Measurements from ENCODE around the gene FARS2.
A peak's percentile ranks its signal among the peaks of the same experiment; 100 is the strongest.

The FARS2 gene

DNA sequence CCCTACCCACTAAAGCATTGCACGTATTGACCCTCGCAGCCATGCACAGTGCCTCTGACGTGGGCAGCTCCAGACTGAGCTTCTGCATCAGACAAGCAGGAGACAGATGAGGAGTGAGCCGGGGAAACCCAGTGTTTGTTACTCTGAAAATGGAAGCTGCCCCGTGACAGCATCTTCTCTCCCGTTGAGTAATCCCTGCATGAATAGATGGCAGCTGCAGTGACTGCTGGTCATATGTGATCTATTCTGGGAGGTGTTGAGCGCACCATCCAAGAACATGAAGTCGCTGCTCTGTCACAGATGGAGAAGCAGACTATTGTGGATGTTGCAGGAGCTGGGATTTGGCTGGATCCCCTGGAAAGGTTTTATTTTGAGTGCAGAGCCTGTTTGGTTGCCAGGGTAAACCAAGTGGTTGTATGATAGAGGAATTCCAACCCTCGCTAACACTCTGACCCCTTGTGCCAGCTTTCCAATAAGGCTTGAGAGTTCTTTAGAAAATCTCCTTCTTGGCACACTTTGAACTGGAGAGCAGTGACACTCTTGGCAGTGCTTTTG, 503.2 kb downstream of the FARS2 start:
- ATAC-seq = no peak
- no peak overlapping the region for H3K27ac Mint-ChIP-seq

DNA sequence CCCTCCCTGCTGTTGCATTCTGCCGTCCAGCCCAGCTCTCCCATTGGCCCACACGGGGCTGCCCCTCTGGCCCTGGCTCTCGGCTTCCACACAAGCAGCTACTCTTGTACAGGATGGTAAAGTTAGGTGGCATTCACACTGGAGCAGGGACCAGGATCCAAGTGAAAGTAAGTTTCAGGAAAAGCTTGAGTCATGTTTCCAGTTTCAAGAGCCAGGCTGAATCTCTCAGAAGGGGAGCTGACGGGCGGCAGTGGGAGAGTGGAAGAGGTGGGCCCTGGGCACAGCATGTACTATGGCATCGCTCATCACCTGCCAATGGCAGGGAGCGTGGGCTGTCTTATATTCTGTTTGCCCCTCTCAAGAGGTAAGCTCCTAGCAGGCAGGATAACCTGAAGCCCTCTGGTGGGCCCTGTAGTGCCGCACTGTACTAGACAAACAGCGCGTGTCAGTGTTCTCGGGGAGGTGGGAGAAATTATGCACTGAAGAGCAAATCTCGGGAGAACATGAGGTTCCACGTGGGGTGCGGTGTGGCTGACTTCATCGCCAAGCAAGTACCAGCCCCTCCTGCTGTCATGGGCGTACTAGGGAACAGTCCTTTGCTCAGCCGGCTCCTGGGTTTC, 503.9 kb downstream of the FARS2 start:
- H3K4me3 Mint-ChIP-seq = no peak overlapping the region
- peaks cover 5% of the 10 kb centered on the region for H3K4me1 Mint-ChIP-seq
- peaks cover 6% of the 10 kb centered on the region for H3K9me3 Mint-ChIP-seq
- peaks cover 13% of the 10 kb centered on the region for H3K36me3 Mint-ChIP-seq (ENCODE audit: low read depth)
- ATAC-seq (no peak), DNase-seq (no peak)
- no peak overlapping the region for H3K27ac Mint-ChIP-seq
- no peaks in the 10 kb centered on the region for H3K27me3 Mint-ChIP-seq

More for the DNA sequence above, 503.2 kb downstream of the FARS2 start:
- DNase-seq = no peak
- H3K4me1 Mint-ChIP-seq = peaks cover 5% of the 10 kb centered on the region
- no peaks in the 10 kb centered on the region for H3K27me3 Mint-ChIP-seq
- H3K9me3 Mint-ChIP-seq = peaks cover 6% of the 10 kb centered on the region
- peaks cover 13% of the 10 kb centered on the region for H3K36me3 Mint-ChIP-seq (ENCODE audit: low read depth)
- H3K4me3 Mint-ChIP-seq = no peak overlapping the region

DNA sequence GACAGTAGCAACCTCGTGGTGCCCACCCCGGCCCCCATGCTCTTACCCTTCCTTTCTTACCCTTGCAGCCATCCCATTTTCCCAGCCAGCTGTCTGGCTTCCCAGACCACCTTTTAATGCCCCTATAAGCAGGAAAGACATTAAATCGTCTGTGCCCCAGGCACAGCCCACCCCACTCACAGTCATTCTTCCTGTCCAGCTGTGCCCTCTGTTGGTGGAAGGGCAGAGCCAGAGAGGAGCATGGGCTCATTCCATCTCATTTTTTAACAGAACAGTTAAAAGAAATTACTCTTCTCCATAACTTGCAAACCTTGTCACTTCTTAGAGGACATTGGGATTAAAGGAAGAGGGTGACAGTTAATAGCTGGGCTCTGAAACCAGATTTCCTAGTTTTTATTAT, 504.9 kb downstream of the FARS2 start:
- H3K27me3 Mint-ChIP-seq = no peaks in the 10 kb centered on the region
- peaks cover 16% of the 10 kb centered on the region for H3K36me3 Mint-ChIP-seq (ENCODE audit: low read depth)
- no peak overlapping the region for H3K4me3 Mint-ChIP-seq
- no peak for DNase-seq
- ATAC-seq = no peak
- H3K9me3 Mint-ChIP-seq = peaks cover 6% of the 10 kb centered on the region
- peaks cover 5% of the 10 kb centered on the region for H3K4me1 Mint-ChIP-seq
- no peak overlapping the region for H3K27ac Mint-ChIP-seq

DNA sequence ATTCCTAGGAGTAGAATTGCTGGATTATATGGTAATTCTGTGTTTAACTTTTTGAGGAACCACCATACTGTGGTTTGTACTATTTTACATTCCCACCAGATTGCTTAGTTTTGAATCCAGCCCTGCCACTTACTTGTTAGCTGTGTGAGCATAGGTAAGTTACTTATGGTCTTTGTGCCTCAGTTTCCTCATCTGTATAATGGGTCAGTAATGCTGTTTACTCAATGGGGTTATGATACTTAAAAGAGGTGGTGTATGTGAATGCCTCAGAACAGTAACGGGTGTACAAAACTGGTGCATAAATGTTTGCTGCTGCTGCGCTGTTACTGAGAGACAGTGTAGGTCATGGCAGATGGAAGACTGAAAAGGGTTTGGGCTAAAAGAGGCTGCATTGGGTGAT, 506.2 kb downstream of the FARS2 start:
- Mint-ChIP-seq H3K27me3 (no peaks in the 10 kb centered on the region), H3K36me3 (ENCODE audit: low read depth) (peaks cover 19% of the 10 kb centered on the region), H3K9me3 (peaks cover 6% of the 10 kb centered on the region), H3K4me3 (no peak overlapping the region), H3K4me1 (peaks cover 5% of the 10 kb centered on the region), H3K27ac (no peak overlapping the region)
- DNase-seq (no peak), ATAC-seq (no peak)

DNA sequence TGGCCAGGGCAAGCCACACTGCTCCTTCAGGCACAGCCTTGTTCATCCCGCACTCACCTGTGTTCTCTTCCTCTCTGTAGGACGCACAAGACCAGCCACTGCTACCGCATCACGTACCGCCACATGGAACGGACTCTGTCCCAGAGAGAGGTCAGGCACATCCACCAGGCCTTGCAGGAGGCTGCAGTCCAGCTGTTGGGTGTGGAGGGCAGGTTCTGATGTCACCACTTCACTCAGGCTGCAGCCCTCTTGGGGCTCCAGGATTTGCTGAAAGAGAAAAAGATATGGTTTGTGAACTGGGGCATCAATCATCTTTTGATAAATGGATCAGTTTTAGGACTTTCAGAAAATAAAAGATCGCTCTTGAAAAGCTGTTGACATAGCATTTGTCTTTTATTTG, 509.9 kb downstream of the FARS2 start:
- no peak overlapping the region for H3K4me3 Mint-ChIP-seq
- ATAC-seq = no peak
- peaks cover under 1% of the 10 kb centered on the region for H3K4me1 Mint-ChIP-seq
- peaks cover 6% of the 10 kb centered on the region for H3K9me3 Mint-ChIP-seq
- no peak overlapping the region for H3K27ac Mint-ChIP-seq
- peaks cover 19% of the 10 kb centered on the region for H3K36me3 Mint-ChIP-seq (ENCODE audit: low read depth)
- no peaks in the 10 kb centered on the region for H3K27me3 Mint-ChIP-seq
- no peak for DNase-seq

DNA sequence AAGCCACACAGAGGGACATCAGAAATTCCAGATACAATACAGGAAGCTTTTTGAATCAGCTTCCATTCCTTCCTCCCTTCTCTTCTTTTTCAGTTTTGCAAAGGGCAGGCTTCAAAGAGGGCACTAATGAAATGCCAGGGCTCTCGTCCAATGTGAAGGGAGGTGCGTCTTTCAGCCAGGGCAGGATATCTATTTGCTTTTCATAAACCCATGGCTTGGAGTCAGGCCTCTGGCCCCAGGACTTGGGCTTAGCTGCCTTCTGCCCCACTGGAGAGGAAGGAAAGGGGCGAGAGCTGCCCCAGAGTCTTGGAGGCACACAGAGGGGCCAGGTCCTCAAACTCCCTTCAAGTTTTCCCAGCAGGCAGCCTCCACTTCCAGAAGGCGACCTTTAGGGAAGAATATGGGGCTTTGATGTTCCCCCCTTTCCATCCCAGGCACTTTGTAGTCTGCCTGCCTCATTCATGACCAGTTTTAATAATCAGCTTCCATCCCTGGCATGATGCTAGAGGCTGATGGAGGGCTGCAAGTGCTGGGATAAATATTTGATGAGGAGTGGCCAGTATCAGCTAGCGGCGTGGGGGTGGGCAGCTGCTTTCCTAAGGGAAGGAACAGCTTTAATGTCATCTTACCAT, 510.6 kb downstream of the FARS2 start:
- Mint-ChIP-seq H3K4me1 (no peaks in the 10 kb centered on the region), H3K36me3 (ENCODE audit: low read depth) (peaks cover 19% of the 10 kb centered on the region), H3K9me3 (peaks cover 6% of the 10 kb centered on the region), H3K27ac (no peak overlapping the region), H3K27me3 (no peaks in the 10 kb centered on the region), H3K4me3 (no peak overlapping the region)
- ATAC-seq = no peak
- no peak for DNase-seq

DNA sequence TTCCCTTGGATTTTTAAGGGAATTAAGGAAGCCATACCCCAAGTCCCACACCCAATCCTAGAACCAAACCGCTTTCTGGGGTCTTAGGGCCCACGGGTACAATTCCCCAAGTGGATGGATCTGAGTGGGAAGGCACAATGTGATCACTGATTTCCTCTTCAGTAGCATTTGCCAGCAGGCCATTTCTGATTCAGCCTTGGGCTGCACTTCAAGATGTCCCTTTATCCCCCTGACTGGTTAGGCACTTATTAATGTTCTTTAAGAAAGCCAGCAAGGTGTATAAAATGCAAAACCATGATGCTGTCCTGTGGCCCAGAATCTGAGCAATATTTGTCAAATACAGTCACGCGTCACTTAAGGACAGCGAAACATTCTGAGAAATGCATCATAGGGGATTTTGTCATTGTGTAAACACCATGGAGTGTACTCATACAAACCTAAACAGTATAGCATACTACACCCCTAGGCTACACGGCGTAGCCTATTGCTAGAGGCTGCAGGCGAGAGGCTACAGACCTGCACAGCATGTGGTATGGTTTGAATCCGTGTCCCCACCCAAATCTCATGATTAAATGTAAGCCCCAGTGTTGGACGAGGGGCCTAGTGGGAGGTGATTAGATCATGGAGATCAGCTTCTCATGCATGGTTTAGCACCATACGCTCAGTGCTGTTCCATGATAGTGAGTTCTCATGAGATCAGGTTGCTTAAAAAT, 511.3 kb downstream of the FARS2 start:
- no peak overlapping the region for H3K27ac Mint-ChIP-seq
- no peaks in the 10 kb centered on the region for H3K4me1 Mint-ChIP-seq
- no peak overlapping the region for H3K4me3 Mint-ChIP-seq
- no peak for ATAC-seq
- no peaks in the 10 kb centered on the region for H3K27me3 Mint-ChIP-seq
- no peak for DNase-seq
- peaks cover 6% of the 10 kb centered on the region for H3K9me3 Mint-ChIP-seq
- H3K36me3 Mint-ChIP-seq (ENCODE audit: low read depth) = peaks cover 15% of the 10 kb centered on the region

DNA sequence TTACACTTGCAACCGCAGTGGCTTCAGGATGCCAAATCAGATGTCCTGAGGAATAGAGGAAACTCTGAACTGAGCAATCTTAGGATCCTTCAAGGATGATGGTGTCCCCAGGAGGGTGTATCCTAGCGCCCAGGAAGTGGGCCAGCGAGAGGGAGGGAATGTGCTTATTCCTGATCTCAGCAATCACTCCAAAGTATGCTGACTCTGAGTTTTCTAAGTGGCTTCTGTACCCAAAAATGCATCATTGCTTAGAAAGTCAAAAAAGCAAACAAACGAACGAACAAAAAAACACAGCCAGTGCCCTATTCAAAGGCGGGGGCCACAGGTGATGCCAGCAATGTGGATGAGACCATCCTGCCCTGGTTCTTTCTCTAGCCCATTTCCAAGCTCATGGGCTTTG, 514.8 kb downstream of the FARS2 start:
- Mint-ChIP-seq H3K27ac (no peak overlapping the region), H3K36me3 (ENCODE audit: low read depth) (peaks cover 6% of the 10 kb centered on the region), H3K27me3 (no peaks in the 10 kb centered on the region), H3K4me3 (no peak overlapping the region), H3K4me1 (peaks cover 5% of the 10 kb centered on the region), H3K9me3 (no peaks in the 10 kb centered on the region)
- ATAC-seq = no peak
- DNase-seq = no peak

DNA sequence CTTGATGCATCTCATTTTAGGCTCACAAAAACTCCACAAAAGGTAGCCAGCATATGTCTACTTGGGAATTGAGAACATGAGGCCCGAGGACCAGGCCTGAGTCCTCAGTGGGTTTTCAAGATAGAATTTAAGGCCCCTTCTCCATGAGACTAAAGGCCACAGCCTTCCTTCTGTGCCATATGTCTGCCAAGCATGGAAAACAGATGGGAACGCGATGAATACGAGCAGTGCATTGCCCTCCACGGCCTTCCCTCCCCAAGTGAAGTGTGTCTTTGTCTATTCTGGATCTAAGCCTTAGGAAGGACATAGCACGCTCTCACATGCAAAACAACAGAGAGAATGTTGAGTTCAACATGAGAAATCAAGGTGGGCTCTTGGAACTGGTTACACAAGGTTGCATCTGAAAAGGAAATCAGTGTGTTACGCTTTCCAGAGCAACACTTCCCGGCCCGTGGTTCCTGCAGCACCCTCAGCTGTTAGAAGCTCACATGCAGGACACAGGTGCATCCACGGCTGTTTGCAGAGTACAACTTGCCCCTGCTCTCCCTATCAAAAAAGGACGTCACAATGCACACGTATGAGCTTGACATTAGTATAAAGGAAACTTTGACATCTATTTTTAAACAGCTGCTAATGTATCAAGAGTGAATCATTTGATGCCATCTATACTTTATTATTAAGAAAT, 515.5 kb downstream of the FARS2 start:
- Mint-ChIP-seq H3K27ac (no peak overlapping the region), H3K9me3 (no peaks in the 10 kb centered on the region), H3K4me1 (peaks cover 5% of the 10 kb centered on the region), H3K36me3 (ENCODE audit: low read depth) (peaks cover 2% of the 10 kb centered on the region), H3K4me3 (no peak overlapping the region), H3K27me3 (no peaks in the 10 kb centered on the region)
- ATAC-seq (no peak), DNase-seq (no peak)

DNA sequence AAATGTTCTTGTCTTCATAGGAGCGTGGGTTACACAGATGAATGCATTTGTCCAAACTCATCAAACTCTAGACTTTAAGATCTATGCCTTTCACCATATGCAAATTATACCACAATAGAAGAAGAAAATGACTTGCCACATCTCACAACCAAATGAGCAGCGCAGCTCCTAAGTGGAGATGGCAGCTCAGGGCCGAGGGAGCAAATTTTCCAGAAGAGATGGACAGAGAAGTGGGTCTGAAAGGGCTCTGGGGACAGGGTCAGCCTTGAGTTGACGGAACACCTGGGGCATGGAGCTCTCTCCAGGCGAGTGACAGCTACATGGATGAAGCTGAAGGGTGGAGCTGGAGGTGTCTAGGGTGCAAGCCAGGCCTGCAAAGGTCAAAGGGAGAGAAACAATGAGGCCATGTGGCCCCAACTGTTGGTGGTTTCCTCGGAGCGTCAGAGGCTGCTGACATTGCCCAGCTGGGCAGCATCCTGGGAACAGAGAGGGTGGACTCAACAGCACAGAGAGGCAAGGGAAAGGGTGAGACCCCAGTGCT, 517.1 kb downstream of the FARS2 start:
- Mint-ChIP-seq H3K36me3 (ENCODE audit: low read depth) (peaks cover 2% of the 10 kb centered on the region), H3K9me3 (no peaks in the 10 kb centered on the region), H3K4me3 (no peak overlapping the region), H3K4me1 (peaks cover 5% of the 10 kb centered on the region), H3K27ac (no peak overlapping the region), H3K27me3 (no peaks in the 10 kb centered on the region)
- DNase-seq (no peak), ATAC-seq (peak; percentile 10)

DNA sequence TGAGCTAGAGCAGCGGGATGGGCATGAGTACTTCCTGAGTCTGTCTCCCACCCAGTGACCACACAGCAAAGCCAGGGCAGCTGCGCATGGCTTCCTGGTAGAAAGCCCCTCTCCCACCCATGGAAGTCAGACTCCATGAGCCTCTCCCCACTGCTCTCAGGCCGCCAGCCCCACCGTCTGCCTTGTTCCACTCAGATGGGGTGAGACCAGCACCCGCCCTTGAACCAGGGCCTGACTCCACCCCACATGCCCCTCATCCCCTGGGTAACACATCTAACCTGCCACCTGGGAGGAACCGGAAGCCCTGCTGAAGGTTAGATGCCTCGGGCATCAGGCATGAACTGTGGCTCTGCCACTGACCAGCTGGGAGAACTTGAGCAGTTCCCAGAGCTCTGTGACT, 517.6 kb downstream of the FARS2 start:
- H3K27me3 Mint-ChIP-seq = no peaks in the 10 kb centered on the region
- no peak for ATAC-seq
- DNase-seq = no peak
- peaks cover 5% of the 10 kb centered on the region for H3K4me1 Mint-ChIP-seq
- peaks cover 2% of the 10 kb centered on the region for H3K36me3 Mint-ChIP-seq (ENCODE audit: low read depth)
- no peak overlapping the region for H3K4me3 Mint-ChIP-seq
- H3K9me3 Mint-ChIP-seq = no peaks in the 10 kb centered on the region
- no peak overlapping the region for H3K27ac Mint-ChIP-seq

DNA sequence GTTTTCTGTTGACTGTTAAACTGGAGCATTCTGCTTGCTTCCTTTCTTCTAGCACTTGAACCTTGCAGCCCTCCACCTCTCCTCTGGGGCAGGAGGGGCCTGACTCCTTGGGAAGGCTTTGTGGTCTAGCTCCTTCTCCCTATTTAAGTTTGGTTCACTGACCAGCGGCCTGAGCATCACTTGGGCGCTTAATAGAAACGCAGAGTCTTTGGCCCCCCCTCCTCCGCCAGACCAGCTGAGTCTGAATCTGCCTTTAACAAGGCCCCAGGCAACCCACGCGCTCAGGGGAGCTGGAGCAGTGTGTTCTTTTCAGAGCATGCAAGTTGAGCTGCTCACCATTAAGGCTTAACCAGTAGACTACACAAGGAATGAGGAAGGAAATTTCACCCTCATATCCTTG, 519.7 kb downstream of the FARS2 start:
- H3K27ac Mint-ChIP-seq = no peak overlapping the region
- peaks cover 2% of the 10 kb centered on the region for H3K36me3 Mint-ChIP-seq (ENCODE audit: low read depth)
- H3K27me3 Mint-ChIP-seq = no peaks in the 10 kb centered on the region
- no peaks in the 10 kb centered on the region for H3K9me3 Mint-ChIP-seq
- H3K4me3 Mint-ChIP-seq = no peak overlapping the region
- ATAC-seq (no peak), DNase-seq (no peak)
- H3K4me1 Mint-ChIP-seq = peaks cover 5% of the 10 kb centered on the region

DNA sequence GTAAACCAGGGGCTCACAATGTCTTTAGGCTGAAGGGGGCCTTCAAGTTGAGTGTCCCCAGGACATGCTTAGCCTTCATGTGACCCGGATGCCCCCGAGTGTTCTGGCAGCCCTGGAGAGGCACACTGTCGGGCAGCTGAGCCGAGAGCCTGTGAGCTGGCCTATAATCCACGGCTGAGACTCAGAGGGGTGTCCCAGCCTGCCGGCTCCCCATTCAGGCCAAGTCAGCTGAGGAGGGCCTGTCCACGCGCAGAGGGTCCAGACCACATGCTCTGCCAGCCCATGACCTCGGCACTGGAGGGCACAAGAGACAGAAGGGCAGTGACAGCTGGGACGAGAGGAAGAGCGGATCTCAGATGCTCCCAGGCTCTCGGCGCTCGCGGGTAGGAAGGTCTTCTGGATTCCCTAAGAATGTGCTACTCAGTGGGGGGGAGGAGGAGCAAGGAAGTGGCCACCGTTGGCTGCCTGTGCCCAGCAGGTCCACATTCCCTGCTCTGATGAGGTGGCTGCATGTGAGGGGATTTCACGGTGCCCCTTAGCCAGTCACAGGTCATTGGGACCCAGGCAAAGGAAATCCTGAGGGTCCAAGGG, 520.7 kb downstream of the FARS2 start:
- ATAC-seq = no peak

More for the DNA sequence above, 520.7 kb downstream of the FARS2 start:
- H3K27me3 Mint-ChIP-seq = no peaks in the 10 kb centered on the region
- no peak overlapping the region for H3K27ac Mint-ChIP-seq
- H3K4me1 Mint-ChIP-seq = peaks cover 13% of the 10 kb centered on the region
- H3K4me3 Mint-ChIP-seq = no peak overlapping the region
- no peaks in the 10 kb centered on the region for H3K9me3 Mint-ChIP-seq
- peaks cover 2% of the 10 kb centered on the region for H3K36me3 Mint-ChIP-seq (ENCODE audit: low read depth)
- DNase-seq = no peak

All from activated naive CD8-positive, alpha-beta T cell treated with anti-CD3 and anti-CD28 coated beads, Interleukin-2, amount 50 U/mL, for 24 hours (primary cell).